HEK293 (cell line): ENCODE results near the gene NUCB1.
A peak's percentile ranks its signal among the peaks of the same experiment; 100 is the strongest.

Experiments
- CTCF ChIA-PET: fragments of 350-600 bp; formaldehyde crosslinking; extraction: SDS; loops from one replicate; lab custom pipeline; 2021; ENCODE audit warnings: antibody characterized with exemption; lab: Yijun Ruan, JAX
- POLR2A ChIA-PET: fragments of 300-600 bp; formaldehyde crosslinking; extraction: SDS; loops from one replicate; lab custom pipeline; 2020; ENCODE audit warnings: antibody characterized with exemption, inconsistent platforms; lab: Yijun Ruan, JAX
- H3K27ac ChIP-seq: fragments of 200-500 bp; sonication (Bioruptor generic); 2 replicates; pipeline ENCODE4 v1.5.1; 2014; ENCODE audit warnings: low read depth, low read length, control low read depth, inconsistent platforms; ENCODE audit errors: extremely low read depth
- H3K36me3 ChIP-seq, 2 experiments: fragments of 200-500 bp in 1 of 2; sonication (Bioruptor generic) in 1 of 2; 1 replicate in 1 of 2; 2 replicates in 1 of 2; pipeline ENCODE4 v1.5.1; 2014 to 2017; ENCODE audit warnings: inconsistent platforms in 2 of 2, low read length in 2 of 2; ENCODE audit not compliant: control insufficient read depth in 2 of 2, insufficient read depth in 1 of 2
- H3K4me1 ChIP-seq: fragments of 200-500 bp; sonication (Bioruptor generic); 2 replicates; pipeline ENCODE4 v1.5.1; 2014; ENCODE audit warnings: mild to moderate bottlenecking, low read length, inconsistent platforms; ENCODE audit not compliant: control insufficient read depth, insufficient read depth
- H3K4me3 ChIP-seq: 2 replicates; pipeline ENCODE4 v1.5.1; 2011; ENCODE audit warnings: low read depth, mild to moderate bottlenecking, control low read depth, low read length, moderate library complexity
- H3K9me3 ChIP-seq: fragments of 200-500 bp; sonication (Bioruptor generic); 2 replicates; pipeline ENCODE4 v1.5.1; 2014; ENCODE audit warnings: low read depth, low read length, inconsistent platforms; ENCODE audit not compliant: control insufficient read depth, insufficient read depth
- PRDM10 ChIP-seq: fragments of 450-650 bp; formaldehyde crosslinking; IDR thresholded peaks from 2 replicates; pipeline ENCODE4 v1.5.1; 2016; ENCODE audit warnings: missing biosample characterization, missing genetic modification characterization
- SP2 ChIP-seq: fragments of 450-650 bp; formaldehyde crosslinking; IDR thresholded peaks from 2 replicates; pipeline ENCODE4 v1.5.1; 2016; ENCODE audit warnings: missing biosample characterization, missing genetic modification characterization
- WT1 ChIP-seq: fragments of 450-650 bp; formaldehyde crosslinking; IDR thresholded peaks from 2 replicates; pipeline ENCODE4 v1.5.1; 2016; ENCODE audit warnings: missing biosample characterization, missing genetic modification characterization
- ZBTB48 ChIP-seq: fragments of 450-650 bp; formaldehyde crosslinking; IDR thresholded peaks from 2 replicates; pipeline ENCODE4 v1.5.1; 2016; ENCODE audit warnings: missing biosample characterization, missing genetic modification characterization
- ZNF10 ChIP-seq: fragments of 450-650 bp; formaldehyde crosslinking; IDR thresholded peaks from 2 replicates; pipeline ENCODE4 v1.5.1; 2017; ENCODE audit warnings: missing biosample characterization, missing genetic modification characterization
- ZNF16 ChIP-seq: fragments of 450-650 bp; formaldehyde crosslinking; IDR thresholded peaks from 2 replicates; pipeline ENCODE4 v1.5.1; 2016; ENCODE audit warnings: low read depth, missing biosample characterization, missing genetic modification characterization
- ZNF239 ChIP-seq: fragments of 450-650 bp; formaldehyde crosslinking; IDR thresholded peaks from 2 replicates; pipeline ENCODE4 v1.5.1; 2016; ENCODE audit warnings: missing biosample characterization, missing genetic modification characterization
- ZNF248 ChIP-seq: fragments of 450-650 bp; formaldehyde crosslinking; IDR thresholded peaks from 2 replicates; pipeline ENCODE4 v1.5.1; 2017; ENCODE audit warnings: missing biosample characterization, missing genetic modification characterization
- ZNF311 ChIP-seq: fragments of 450-650 bp; formaldehyde crosslinking; IDR thresholded peaks from 2 replicates; pipeline ENCODE4 v1.5.1; 2017; ENCODE audit warnings: missing biosample characterization, missing genetic modification characterization, borderline replicate concordance
- ZNF324 ChIP-seq: fragments of 450-650 bp; formaldehyde crosslinking; IDR thresholded peaks from 2 replicates; pipeline ENCODE4 v1.5.1; 2016; ENCODE audit warnings: missing biosample characterization, missing genetic modification characterization
- ZNF391 ChIP-seq: fragments of 450-650 bp; formaldehyde crosslinking; IDR thresholded peaks from 2 replicates; pipeline ENCODE4 v1.5.1; 2016; ENCODE audit warnings: low read depth, missing biosample characterization, missing genetic modification characterization, borderline replicate concordance
- ZNF398 ChIP-seq: fragments of 450-650 bp; formaldehyde crosslinking; IDR thresholded peaks from 2 replicates; pipeline ENCODE4 v1.5.1; 2017; ENCODE audit warnings: missing biosample characterization, missing genetic modification characterization
- ZNF514 ChIP-seq: fragments of 450-650 bp; formaldehyde crosslinking; IDR thresholded peaks from 2 replicates; pipeline ENCODE4 v1.5.1; 2016; ENCODE audit warnings: missing biosample characterization, missing genetic modification characterization
- ZNF544 ChIP-seq: fragments of 450-650 bp; formaldehyde crosslinking; IDR thresholded peaks from 2 replicates; pipeline ENCODE4 v1.5.0; 2017; ENCODE audit warnings: missing biosample characterization, missing genetic modification characterization
- ZNF585B ChIP-seq: fragments of 450-650 bp; formaldehyde crosslinking; IDR thresholded peaks from 2 replicates; pipeline ENCODE4 v1.5.1; 2016; ENCODE audit warnings: missing biosample characterization, missing genetic modification characterization
- ZNF621 ChIP-seq: fragments of 450-650 bp; formaldehyde crosslinking; IDR thresholded peaks from 2 replicates; pipeline ENCODE4 v1.5.1; 2017; ENCODE audit warnings: missing biosample characterization, missing genetic modification characterization
- ZNF626 ChIP-seq: fragments of 450-650 bp; sonication (Bioruptor Pico); formaldehyde crosslinking; IDR thresholded peaks from 2 replicates; pipeline ENCODE4 v1.5.1; 2018; ENCODE audit warnings: missing biosample characterization, missing genetic modification characterization, inconsistent platforms

Gene NUCB1

GRCh38 chr19:48859711-48860572, 40.2 kb upstream of the NUCB1 start:
- ChIA-PET POLR2A (no interaction called here), CTCF (no interaction called here)
- no peak for TF ChIP-seq WT1 (tag by site-specific recombination)
- TF ChIP-seq SP2 (tag by site-specific recombination), result peak; percentile 41; the same call in 1 of the 2 replicates
- peak; percentile 68; the same call in 1 of the 2 replicates for TF ChIP-seq ZNF239 (tag by site-specific recombination)

GRCh38 chr19:48861313-48861712, 38.8 kb upstream of the NUCB1 start:
- no peaks in the 10 kb centered on the region for H3K36me3 ChIP-seq
- CTCF ChIA-PET, result interaction anchor here (1.4 kb wide), 1 partner anchor 19 kb away, joined by 5 read pairs; no protein-coding TSS in a partner anchor
- POLR2A ChIA-PET, result no interaction called here
- no peak overlapping the region for H3K27ac ChIP-seq
- H3K4me1 ChIP-seq, result no peaks in the 10 kb centered on the region
- no peaks in the 10 kb centered on the region for H3K9me3 ChIP-seq
- TF ChIP-seq ZNF10 (tag by site-specific recombination) (no peak), ZNF585B (tag by site-specific recombination) (no peak), ZBTB48 (tag by site-specific recombination) (no peak), ZNF544 (tag by site-specific recombination) (no peak), ZNF324 (tag by site-specific recombination) (no peak), ZNF398 (tag by site-specific recombination) (no peak), ZNF311 (tag by site-specific recombination) (no peak), ZNF626 (tag by site-specific recombination) (no peak), ZNF16 (no peak), ZNF621 (no peak), ZNF391 (tag by site-specific recombination) (no peak), ZNF248 (tag by site-specific recombination) (no peak), PRDM10 (no peak), ZNF514 (tag by site-specific recombination) (no peak)
- H3K4me3 ChIP-seq, result no peak overlapping the region

More at GRCh38 chr19:48859711-48860572, 40.2 kb upstream of the NUCB1 start:
- Histone ChIP-seq H3K27ac (no peak overlapping the region), H3K4me1 (no peaks in the 10 kb centered on the region), H3K4me3 (no peak overlapping the region), H3K36me3 (no peaks in the 10 kb centered on the region), H3K9me3 (no peaks in the 10 kb centered on the region)
